ENCODE measurements around the gene AQP12B. TPM values are rescaled to one million over a fixed set of nuclear protein-coding genes. Genes with fewer than 3 reads are reported as not detected.

Gene AQP12B
- total RNA-seq, 1 experiment from 2014 or later: not detected

- H3K18ac ChIP-seq (ENCODE audit: insufficient read length, low read depth, low read length): no peak overlapping the region
- H2BK12ac ChIP-seq (ENCODE audit: insufficient read length, low read depth, low read length): no peak overlapping the region
These were observed 21.0 kb upstream of the AQP12B start for GRCh38 chr2:240703417-240704341.

More at GRCh38 chr2:240703417-240704341, 21.0 kb upstream of the AQP12B start:
- Histone ChIP-seq H3K79me2 (ENCODE audit: insufficient read depth, low read length) (no peaks in the 10 kb centered on the region), H4K8ac (replicated peaks; ENCODE audit: insufficient read length, low read depth, low read length) (no peak overlapping the region), H2AFZ (ENCODE audit: low read length) (no peak overlapping the region), H3K9ac (ENCODE audit: extremely low read depth, insufficient read length, low read length) (no peak overlapping the region), H3K79me1 (ENCODE audit: insufficient read depth, low read depth, low read length, poor library complexity, severe bottlenecking) (no peaks in the 10 kb centered on the region), H3K23me2 (ENCODE audit: insufficient read length, low read depth, low read length, poor library complexity, severe bottlenecking) (no peaks in the 10 kb centered on the region), H3K27me3 (ENCODE audit: insufficient read depth, low read length) (no peaks in the 10 kb centered on the region), H4K5ac (ENCODE audit: insufficient read length, low read depth, low read length) (no peak overlapping the region), H3K4ac (ENCODE audit: low read depth, low read length) (no peak overlapping the region), H2BK15ac (ENCODE audit: low read depth, low read length) (no peak overlapping the region), H3K23ac (ENCODE audit: insufficient read length, low read depth, low read length) (no peak overlapping the region), H2BK120ac (ENCODE audit: low read depth, low read length, poor library complexity, severe bottlenecking) (no peak overlapping the region), H3K4me1 (ENCODE audit: insufficient read depth, low read length) (no peaks in the 10 kb centered on the region), H3T11ph (ENCODE audit: low read length) (no peak overlapping the region), H2BK5ac (ENCODE audit: insufficient read length, low read length) (no peak overlapping the region), H2BK20ac (ENCODE audit: low read depth, low read length, poor library complexity, severe bottlenecking) (no peak overlapping the region), H2AK5ac (ENCODE audit: insufficient read length, low read length) (no peak overlapping the region), H3K4me2 (ENCODE audit: insufficient read depth, insufficient read length, low read length) (no peak overlapping the region), H4K91ac (ENCODE audit: insufficient read length, low read depth, low read length) (no peak overlapping the region), H3K9me3 (ENCODE audit: control insufficient read depth, low read depth, low read length) (no peaks in the 10 kb centered on the region), H4K20me1 (ENCODE audit: control insufficient read depth, insufficient read depth, insufficient read length) (no peaks in the 10 kb centered on the region), H3K14ac (ENCODE audit: insufficient read depth, low read length) (no peak overlapping the region), H3K27ac (ENCODE audit: insufficient read length, low read depth, low read length) (no peak overlapping the region), H3K56ac (ENCODE audit: insufficient read length, low read depth, low read length) (no peak overlapping the region)
- Mint-ChIP-seq H3K27ac (no peak overlapping the region), H3K36me3 (ENCODE audit: insufficient read depth in 1 of 3, low read depth in 3 of 3) (no peaks in the 10 kb centered on the region), H3K4me3 (no peak overlapping the region), H3K9me3 (no peaks in the 10 kb centered on the region), H3K4me1 (peaks cover 0 to 10% of the 10 kb centered on the region in 2 experiments; a peak in 3 of 4 replicates), H3K27me3 (ENCODE audit: low read depth) (peaks cover 12% of the 10 kb centered on the region)
- TF ChIP-seq CTCF (conservative IDR thresholded peaks at IDR 0.05): no peak
- no CpG with 5 or more reads among the region's 18 CpGs for WGBS (ENCODE audit: extremely low coverage, insufficient read length, low lambda C conversion rate)
- no peak for DNase-seq
